HG02678 (cell line): Measurements from ENCODE around the gene KCNJ15.

Source experiments
- ATAC-seq: cut with Tn5 transposase; IDR thresholded peaks from one replicate; pipeline ENCODE4 v1.9.1; 2021; ENCODE audit warnings: mild to moderate bottlenecking, moderate library complexity; ENCODE audit not compliant: unreplicated experiment

KCNJ15 gene

DNA sequence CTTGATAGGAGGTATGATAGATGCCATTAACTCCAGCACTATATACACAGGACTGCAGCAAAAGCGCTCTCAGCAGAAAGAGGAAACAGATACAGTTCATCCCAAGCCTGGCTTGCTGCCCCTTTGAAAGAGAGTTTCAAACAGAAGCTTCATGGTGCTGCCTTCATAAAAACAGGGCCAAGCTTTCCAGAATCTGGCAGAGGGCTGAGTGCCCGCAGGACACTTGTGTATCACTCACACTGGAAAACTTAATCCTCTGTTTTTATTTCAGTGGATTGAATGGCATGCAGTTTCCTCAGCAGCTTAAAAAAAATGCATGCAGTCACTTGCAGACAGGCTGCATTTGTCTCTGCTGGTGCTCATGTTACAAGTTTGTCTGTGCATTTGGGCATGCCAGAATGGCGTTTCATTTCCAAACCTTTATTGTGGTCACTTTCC lies 40.4 kb downstream of the KCNJ15 start:
- no peak for ATAC-seq

GRCh38 chr21:38297871-38298270 lies 41.1 kb downstream of the KCNJ15 start:
- ATAC-seq, result no peak

- no peak for ATAC-seq
These were observed 42.0 kb downstream of the KCNJ15 start for GRCh38 chr21:38298832-38299231.

DNA sequence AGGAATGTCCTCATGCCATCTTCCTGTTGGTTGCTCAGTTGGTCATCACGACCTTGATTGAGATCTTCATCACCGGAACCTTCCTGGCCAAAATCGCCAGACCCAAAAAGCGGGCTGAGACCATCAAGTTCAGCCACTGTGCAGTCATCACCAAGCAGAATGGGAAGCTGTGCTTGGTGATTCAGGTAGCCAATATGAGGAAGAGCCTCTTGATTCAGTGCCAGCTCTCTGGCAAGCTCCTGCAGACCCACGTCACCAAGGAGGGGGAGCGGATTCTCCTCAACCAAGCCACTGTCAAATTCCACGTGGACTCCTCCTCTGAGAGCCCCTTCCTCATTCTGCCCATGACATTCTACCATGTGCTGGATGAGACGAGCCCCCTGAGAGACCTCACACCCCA lies 42.9 kb downstream of the KCNJ15 start:
- ATAC-seq, result no peak

GRCh38 chr21:38300141-38300578 lies 43.4 kb downstream of the KCNJ15 start:
- ATAC-seq, result no peak

- no peak for ATAC-seq
These were observed 44.8 kb downstream of the KCNJ15 start for GRCh38 chr21:38301321-38302214.

GRCh38 chr21:38303300-38303699 lies 46.5 kb downstream of the KCNJ15 start:
- ATAC-seq, result no peak

GRCh38 chr21:38306433-38307141 lies 49.8 kb downstream of the KCNJ15 start:
- ATAC-seq, result no peak

DNA sequence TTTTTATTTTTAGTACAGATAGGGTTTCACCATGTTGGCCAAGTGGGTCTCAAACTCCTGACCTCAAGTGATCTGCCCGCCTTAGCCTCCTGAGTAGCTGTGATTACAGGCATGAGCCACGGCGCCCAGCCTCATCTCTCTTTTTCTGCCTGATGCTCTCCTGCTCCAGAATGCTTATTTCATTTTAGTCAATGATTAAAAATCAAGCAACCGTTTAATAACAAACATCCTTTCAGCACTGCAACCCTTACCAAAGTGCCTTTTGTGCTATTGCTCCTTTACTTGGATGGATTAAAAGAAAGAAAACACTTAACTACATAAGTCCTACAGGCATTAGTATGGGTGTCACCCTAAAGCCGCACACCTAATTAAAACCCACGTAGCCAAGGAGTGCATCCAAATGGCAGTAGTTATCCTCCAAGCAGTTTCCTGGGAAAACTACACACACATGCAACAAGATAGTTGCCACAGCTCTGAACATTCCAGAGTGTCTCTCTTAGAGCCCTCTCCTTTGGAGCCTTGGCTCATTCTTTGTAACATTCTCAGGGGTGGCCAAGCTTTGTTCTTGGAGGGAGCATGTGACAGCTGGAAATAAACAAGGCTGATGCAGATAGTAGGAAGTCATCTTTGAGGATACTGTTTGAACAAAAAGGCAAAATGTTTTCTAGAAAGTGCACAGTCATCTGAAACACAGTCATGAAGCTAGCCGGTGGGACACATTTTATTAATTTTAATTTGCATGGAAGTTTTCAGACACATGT lies 51.2 kb downstream of the KCNJ15 start:
- no peak for ATAC-seq

DNA sequence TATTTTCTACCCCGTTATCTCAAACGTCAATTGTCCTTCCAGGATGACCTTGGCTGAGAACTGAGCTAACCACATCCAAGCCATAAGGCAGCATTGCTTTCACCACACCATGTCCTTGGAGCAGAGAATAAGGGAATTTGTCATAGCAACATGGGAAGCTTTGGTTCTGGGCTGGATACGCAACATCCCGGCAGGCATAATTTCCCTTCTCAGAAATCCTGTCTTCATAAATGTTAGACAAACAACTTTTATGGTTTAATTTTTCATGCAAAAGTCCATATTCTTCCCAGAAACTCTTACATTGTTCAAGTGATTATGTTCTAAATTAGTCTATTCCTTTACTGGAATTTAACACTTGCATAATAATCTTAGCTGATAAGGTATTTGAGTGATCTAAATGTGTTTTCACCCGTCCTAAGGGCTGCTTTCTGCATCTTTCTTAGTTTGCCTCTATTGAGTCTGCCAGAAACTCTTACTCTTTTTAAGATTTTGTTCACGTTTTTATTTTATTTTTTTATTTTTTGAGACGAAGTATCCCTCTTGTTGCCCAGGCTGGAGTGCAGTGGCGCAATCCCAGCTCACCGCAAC lies 51.8 kb downstream of the KCNJ15 start:
- no peak for ATAC-seq

DNA sequence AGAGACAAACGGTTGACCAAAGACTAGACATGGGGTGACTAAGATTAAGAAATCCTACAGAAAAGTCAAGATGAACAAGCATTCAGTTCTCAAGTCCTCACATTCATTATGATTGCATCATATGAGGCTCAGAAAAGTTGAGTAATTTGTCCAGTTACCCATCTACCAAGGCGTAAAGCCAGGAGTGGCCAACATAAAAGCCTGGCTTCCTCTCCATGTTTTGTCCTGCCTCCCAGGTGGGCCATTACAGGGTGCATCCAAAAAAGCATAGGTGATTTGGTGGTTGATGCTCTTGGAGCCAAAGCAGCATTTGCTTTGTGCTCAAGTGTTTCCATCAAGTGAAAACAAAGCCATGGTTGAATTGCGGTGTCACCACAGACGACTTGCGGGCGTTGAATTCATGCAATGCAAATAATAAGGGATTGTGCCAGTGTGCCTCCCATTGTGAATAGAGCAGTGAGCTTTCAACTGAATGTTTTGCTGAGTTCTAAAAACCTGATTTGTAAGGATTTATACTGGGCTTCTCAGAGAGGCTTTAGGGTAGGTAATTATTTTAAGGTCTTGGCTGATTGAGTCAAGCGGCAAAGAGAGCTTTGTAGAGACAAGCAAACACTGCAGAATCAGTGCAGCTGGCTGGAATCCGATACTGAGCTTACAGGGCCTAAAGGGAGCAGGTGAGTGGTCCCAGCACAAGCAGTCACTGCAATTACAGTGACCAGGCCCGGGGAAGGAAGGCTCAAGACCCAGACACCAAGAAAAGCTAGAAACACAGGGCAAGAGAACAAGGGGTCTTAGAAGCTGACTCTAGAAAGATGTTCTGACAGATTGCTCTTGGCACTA lies 54.1 kb downstream of the KCNJ15 start:
- no peak for ATAC-seq

GRCh38 chr21:38311765-38312164 lies 55.0 kb downstream of the KCNJ15 start:
- no peak for ATAC-seq

GRCh38 chr21:38312822-38313221 lies 56.0 kb downstream of the KCNJ15 start:
- ATAC-seq, result no peak

DNA sequence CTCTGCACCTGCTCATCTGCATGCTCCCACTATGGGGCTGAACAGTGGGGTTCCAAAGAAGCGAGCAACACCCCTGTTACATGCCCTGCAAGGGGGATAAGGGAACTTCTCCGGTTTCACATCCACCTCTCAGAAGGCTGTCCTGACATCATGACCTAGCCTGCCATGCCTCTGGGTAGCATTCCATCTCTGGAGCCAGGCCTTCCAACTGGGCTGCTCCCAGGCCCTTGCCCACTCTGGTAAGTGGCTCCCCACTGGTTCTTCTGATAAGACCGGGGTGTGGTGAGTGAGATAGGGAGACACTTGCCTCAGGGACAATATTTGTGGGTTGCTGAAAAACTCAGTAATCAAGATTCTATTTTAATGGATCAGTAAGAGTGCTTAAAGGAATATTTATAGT lies 57.8 kb downstream of the KCNJ15 start:
- no peak for ATAC-seq

DNA sequence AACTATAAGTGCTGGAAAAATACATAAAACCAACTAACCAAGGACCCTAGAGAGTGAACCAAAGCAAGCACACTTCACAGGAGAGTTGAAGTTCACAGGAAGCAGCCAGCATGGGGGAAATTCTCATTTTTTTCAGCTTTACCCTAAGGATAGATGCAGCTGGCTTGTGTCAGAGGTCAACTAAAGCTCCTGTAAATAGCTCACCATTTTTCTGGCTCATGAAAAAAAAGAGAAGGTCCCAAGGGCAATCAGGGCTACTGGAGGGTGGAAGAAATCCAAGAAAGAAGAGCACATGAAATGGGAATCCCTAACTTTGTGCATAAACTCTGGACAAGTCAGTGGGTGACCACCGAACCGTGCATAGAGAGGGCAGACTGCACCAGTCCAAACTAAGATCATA lies 58.3 kb downstream of the KCNJ15 start:
- ATAC-seq, result no peak

GRCh38 chr21:38319781-38320180 lies 63.0 kb downstream of the KCNJ15 start:
- no peak for ATAC-seq

DNA sequence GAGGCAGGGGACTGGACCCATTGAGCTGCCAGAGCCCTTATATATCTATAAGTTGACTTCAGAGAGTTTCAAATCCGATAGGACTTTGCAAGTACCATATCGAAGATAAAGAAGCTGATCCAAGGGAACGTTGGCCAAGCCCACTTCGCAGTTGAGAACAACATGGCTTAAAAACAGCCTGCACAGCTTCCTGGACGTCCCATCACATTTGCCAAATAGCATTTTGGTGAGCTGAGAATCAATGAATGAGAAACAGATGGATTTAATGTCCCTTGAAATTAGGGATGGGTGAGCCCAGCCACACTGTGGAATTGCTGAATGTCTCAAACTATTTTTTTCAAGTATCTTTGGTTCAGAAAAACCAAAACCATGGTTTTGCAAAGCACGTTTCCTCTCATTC lies 64.8 kb downstream of the KCNJ15 start:
- ATAC-seq, result no peak

- no peak for ATAC-seq
These were observed 65.6 kb downstream of the KCNJ15 start for GRCh38 chr21:38322311-38322950.

- ATAC-seq, result no peak
These were observed 67.1 kb downstream of the KCNJ15 start for GRCh38 chr21:38323721-38324531.
